WI38 (cell line): Measurements from ENCODE around the gene MAP1B.

Source experiments
- H3K4me3 ChIP-seq: 2 replicates; pipeline ENCODE4 v1.5.1; 2011; ENCODE audit warnings: low read depth, mild to moderate bottlenecking, control low read depth, low read length
- TF ChIP-seq, protein P1 (sequence below): IDR thresholded peaks from 2 replicates; pipeline ENCODE4 v1.5.1; 2012; ENCODE audit warnings: low read depth, mild to moderate bottlenecking, control low read depth, low read length

Gene MAP1B

DNA sequence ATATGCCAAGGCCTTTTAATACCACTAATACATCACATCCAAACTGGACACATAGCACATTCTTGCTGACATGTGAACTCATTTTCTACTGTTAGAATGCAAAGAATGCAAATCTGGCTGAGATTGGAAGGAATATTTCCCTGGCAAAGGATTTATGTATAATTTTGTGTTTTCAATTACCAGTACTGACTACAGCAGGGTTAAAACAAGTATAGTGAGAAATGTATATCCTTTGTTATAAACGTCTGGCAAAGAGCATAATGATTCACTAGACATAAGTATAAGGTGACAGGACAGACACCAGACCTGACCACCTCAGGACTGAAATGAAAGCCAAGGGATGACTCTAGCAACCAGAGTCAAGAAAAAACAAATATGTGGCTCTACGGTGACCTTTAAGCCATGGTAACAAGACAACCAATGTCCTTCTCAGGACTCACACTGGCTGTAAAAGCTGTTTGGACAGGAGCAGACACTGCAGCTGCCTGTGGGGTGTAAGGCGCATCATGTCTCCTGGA lies 117.7 kb downstream of the MAP1B start:
- TF ChIP-seq, protein P1, sequence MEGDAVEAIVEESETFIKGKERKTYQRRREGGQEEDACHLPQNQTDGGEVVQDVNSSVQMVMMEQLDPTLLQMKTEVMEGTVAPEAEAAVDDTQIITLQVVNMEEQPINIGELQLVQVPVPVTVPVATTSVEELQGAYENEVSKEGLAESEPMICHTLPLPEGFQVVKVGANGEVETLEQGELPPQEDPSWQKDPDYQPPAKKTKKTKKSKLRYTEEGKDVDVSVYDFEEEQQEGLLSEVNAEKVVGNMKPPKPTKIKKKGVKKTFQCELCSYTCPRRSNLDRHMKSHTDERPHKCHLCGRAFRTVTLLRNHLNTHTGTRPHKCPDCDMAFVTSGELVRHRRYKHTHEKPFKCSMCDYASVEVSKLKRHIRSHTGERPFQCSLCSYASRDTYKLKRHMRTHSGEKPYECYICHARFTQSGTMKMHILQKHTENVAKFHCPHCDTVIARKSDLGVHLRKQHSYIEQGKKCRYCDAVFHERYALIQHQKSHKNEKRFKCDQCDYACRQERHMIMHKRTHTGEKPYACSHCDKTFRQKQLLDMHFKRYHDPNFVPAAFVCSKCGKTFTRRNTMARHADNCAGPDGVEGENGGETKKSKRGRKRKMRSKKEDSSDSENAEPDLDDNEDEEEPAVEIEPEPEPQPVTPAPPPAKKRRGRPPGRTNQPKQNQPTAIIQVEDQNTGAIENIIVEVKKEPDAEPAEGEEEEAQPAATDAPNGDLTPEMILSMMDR: no peak
- no peak overlapping the region for H3K4me3 ChIP-seq

- no peak overlapping the region for H3K4me3 ChIP-seq
- TF ChIP-seq, protein P1: no peak
Measured at GRCh38 chr5:72225741-72226140, 118.5 kb downstream of the MAP1B start.

DNA sequence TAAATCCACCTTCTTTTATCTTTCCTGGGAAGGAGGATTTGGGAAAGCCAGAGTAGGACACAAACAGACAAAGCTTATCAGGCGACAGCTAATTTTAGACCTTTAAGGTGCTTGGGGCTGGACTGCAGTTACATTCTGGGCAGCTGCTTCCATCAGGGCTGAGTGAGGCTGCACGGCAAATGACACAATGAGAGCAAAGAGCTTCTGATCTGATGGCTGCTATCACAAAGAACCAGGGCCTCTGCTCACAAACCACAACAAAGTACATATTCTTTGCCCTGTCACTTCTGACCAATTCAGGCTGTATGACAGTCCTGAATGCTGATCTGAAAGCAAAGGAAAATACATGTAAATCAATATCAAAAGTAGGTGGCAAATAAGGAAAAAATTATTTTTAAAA lies 119.7 kb downstream of the MAP1B start:
- no peak overlapping the region for H3K4me3 ChIP-seq
- TF ChIP-seq, protein P1: no peak

DNA sequence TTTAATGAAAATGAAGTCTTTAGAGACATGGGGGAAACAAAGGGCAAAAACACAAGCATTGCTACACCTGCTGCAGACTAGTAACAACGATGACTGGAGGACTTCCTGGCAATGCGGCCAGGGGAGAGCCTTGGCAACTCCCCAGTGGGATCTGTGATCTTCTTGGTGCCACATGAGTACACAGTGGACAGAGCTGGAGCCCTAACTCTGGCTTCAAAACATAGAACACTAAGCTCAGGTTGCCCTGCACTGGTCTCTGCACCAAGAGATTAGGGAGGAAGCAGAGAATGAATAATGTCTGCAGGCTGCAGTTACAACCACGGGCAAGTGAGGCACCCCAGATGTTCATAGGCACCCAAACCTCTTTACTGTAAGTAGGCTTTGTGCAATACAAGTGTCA lies 121.7 kb downstream of the MAP1B start:
- TF ChIP-seq, protein P1: no peak
- no peak overlapping the region for H3K4me3 ChIP-seq

- H3K4me3 ChIP-seq: no peak overlapping the region
- TF ChIP-seq, protein P1: no peak
Measured at GRCh38 chr5:72231991-72232703, 124.9 kb downstream of the MAP1B start.

GRCh38 chr5:72232838-72233237 lies 125.6 kb downstream of the MAP1B start:
- H3K4me3 ChIP-seq: no peak overlapping the region
- TF ChIP-seq, protein P1: no peak

DNA sequence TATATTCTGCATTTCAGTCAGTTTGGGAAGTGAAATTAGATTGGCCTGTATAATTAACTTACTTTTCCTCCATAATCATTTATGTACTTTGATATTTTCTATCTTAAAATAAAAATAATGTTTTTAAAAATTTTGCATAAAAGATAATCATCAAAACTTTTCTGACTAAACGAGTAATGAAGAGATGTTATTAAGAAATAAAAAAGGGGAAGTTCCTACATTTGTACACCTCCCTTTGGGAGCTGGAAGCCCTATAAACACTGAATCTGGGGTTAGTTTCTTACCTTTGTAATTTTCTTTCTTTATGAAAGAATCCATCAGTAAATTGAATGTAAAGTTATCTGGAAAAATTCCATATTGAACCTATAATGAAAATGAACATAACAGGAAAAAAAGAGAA lies 126.6 kb downstream of the MAP1B start:
- TF ChIP-seq, protein P1: no peak

More for the DNA sequence above, 126.6 kb downstream of the MAP1B start:
- H3K4me3 ChIP-seq: no peak overlapping the region
